ENCODE data around the gene ESR1.

ESR1 gene

GRCh38 chr6:152053332-152053731 lies 245.8 kb downstream of the ESR1 start:
- H3K27ac ChIP-seq = no peak overlapping the region
- H3K4me1 ChIP-seq = no peaks in the 10 kb centered on the region
- intact Hi-C loops (cut with DNase I; ENCODE audit: low total_unique reads) = no loop called here
- H3K9me3 ChIP-seq = no peaks in the 10 kb centered on the region
- H3K36me3 ChIP-seq = no peaks in the 10 kb centered on the region
- no peak for DNase-seq
- H3K4me3 ChIP-seq = no peak overlapping the region
- no peak for TF ChIP-seq CTCF (IDR thresholded peaks at IDR 0.05)
- no peaks in the 10 kb centered on the region for H3K27me3 ChIP-seq

GRCh38 chr6:152054441-152054840 lies 247.0 kb downstream of the ESR1 start:
- intact Hi-C loops (cut with DNase I; ENCODE audit: low total_unique reads) = no loop called here
- no peak for TF ChIP-seq CTCF (IDR thresholded peaks at IDR 0.05)
- H3K4me3 ChIP-seq = no peak overlapping the region
- no peak overlapping the region for H3K27ac ChIP-seq
- DNase-seq = no peak
- H3K36me3 ChIP-seq = no peaks in the 10 kb centered on the region
- no peaks in the 10 kb centered on the region for H3K27me3 ChIP-seq
- H3K9me3 ChIP-seq = no peaks in the 10 kb centered on the region
- H3K4me1 ChIP-seq = no peaks in the 10 kb centered on the region

- H3K27ac ChIP-seq = no peak overlapping the region
- intact Hi-C loops (cut with DNase I; ENCODE audit: low total_unique reads) = no loop called here
These were observed 248.0 kb downstream of the ESR1 start for GRCh38 chr6:152055517-152055916.

GRCh38 chr6:152057832-152058498 lies 250.5 kb downstream of the ESR1 start:
- H3K36me3 ChIP-seq = no peaks in the 10 kb centered on the region
- DNase-seq = no peak
- TF ChIP-seq CTCF (IDR thresholded peaks at IDR 0.05) = no peak
- no peaks in the 10 kb centered on the region for H3K27me3 ChIP-seq
- no peak overlapping the region for H3K27ac ChIP-seq
- intact Hi-C loops (cut with DNase I; ENCODE audit: low total_unique reads) = no loop called here
- no peak overlapping the region for H3K4me3 ChIP-seq
- peaks cover 0 to 22% (median 13%) of the 10 kb centered on the region in 4 donors for H3K4me1 ChIP-seq
- no peaks in the 10 kb centered on the region for H3K9me3 ChIP-seq

More at GRCh38 chr6:152055517-152055916, 248.0 kb downstream of the ESR1 start:
- no peaks in the 10 kb centered on the region for H3K9me3 ChIP-seq
- H3K4me3 ChIP-seq = no peak overlapping the region
- H3K4me1 ChIP-seq = no peaks in the 10 kb centered on the region
- DNase-seq = no peak
- no peaks in the 10 kb centered on the region for H3K36me3 ChIP-seq
- no peak for TF ChIP-seq CTCF (IDR thresholded peaks at IDR 0.05)
- H3K27me3 ChIP-seq = no peaks in the 10 kb centered on the region

- no peaks in the 10 kb centered on the region for H3K27me3 ChIP-seq
- no peak for TF ChIP-seq CTCF (IDR thresholded peaks at IDR 0.05)
- intact Hi-C loops (cut with DNase I; ENCODE audit: low total_unique reads) = no loop called here
- no peaks in the 10 kb centered on the region for H3K9me3 ChIP-seq
- H3K4me1 ChIP-seq = peaks cover 0 to 30% (median 13%) of the 10 kb centered on the region in 4 donors
- no peak overlapping the region for H3K27ac ChIP-seq
- no peak for DNase-seq
- H3K36me3 ChIP-seq = no peaks in the 10 kb centered on the region
- no peak overlapping the region for H3K4me3 ChIP-seq
These were observed 252.4 kb downstream of the ESR1 start for GRCh38 chr6:152059909-152060308.
